ENCODE results near the gene ERBB4.

DNA sequence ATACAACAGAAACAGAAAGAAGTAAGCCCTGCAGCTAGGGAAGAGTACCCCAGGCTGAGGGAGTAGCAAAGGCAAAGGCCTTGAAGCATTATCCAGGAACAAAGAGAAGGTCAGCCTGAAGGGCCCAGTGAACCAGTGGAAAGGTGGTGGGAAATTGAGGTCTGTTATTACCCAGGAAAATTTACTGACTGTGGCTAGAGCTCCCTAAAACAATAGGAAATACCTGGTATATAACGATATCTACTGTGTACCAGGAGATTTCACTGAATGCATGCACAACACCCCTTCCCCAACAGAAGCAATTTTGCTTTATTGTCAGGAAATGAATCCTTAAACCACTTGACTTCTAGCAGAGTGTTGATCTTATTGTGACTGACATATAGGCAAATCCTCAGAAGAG lies 365.3 kb downstream of the ERBB4 start:
- TF ChIP-seq, protein P1, sequence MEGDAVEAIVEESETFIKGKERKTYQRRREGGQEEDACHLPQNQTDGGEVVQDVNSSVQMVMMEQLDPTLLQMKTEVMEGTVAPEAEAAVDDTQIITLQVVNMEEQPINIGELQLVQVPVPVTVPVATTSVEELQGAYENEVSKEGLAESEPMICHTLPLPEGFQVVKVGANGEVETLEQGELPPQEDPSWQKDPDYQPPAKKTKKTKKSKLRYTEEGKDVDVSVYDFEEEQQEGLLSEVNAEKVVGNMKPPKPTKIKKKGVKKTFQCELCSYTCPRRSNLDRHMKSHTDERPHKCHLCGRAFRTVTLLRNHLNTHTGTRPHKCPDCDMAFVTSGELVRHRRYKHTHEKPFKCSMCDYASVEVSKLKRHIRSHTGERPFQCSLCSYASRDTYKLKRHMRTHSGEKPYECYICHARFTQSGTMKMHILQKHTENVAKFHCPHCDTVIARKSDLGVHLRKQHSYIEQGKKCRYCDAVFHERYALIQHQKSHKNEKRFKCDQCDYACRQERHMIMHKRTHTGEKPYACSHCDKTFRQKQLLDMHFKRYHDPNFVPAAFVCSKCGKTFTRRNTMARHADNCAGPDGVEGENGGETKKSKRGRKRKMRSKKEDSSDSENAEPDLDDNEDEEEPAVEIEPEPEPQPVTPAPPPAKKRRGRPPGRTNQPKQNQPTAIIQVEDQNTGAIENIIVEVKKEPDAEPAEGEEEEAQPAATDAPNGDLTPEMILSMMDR (conservative IDR thresholded peaks at IDR 0.05; ENCODE audit: low read depth, low read length), result no peak
- no peak for TF ChIP-seq EZH2 (IDR thresholded peaks at IDR 0.05; ENCODE audit: borderline replicate concordance, low read depth, low read length, poor library complexity, severe bottlenecking)
